ENCODE results near the gene FAM107B.
A peak's percentile ranks its signal among the peaks of the same experiment; 100 is the strongest.

The FAM107B gene

DNA sequence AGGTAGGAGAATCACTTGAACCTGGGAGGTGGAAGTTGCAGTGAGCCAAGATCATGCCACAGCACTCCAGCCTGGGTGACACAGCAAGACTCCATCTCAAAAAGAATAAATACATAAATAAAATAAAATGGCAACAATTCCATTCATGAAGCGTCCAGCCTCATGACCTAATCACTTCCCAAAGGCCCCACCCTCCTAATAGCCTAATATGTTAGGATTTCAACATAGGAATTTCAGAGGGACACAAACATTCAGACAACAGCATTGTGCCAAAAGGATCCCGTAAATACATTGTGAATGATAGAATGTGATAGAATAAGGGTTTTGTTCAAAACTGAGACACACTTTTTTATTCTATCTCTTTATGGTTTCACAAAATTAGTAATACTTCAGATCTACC, 90.3 kb downstream of the FAM107B start:
- in situ Hi-C loops (cut with HindIII; ENCODE audit: low sequenced_read_pairs): no loop called here
- H3K4me3 ChIP-seq (ENCODE audit: low read depth, low read length): no peak overlapping the region
- no peak for DNase-seq (ENCODE audit: low read depth, low spot score)
- TF ChIP-seq, protein P1, sequence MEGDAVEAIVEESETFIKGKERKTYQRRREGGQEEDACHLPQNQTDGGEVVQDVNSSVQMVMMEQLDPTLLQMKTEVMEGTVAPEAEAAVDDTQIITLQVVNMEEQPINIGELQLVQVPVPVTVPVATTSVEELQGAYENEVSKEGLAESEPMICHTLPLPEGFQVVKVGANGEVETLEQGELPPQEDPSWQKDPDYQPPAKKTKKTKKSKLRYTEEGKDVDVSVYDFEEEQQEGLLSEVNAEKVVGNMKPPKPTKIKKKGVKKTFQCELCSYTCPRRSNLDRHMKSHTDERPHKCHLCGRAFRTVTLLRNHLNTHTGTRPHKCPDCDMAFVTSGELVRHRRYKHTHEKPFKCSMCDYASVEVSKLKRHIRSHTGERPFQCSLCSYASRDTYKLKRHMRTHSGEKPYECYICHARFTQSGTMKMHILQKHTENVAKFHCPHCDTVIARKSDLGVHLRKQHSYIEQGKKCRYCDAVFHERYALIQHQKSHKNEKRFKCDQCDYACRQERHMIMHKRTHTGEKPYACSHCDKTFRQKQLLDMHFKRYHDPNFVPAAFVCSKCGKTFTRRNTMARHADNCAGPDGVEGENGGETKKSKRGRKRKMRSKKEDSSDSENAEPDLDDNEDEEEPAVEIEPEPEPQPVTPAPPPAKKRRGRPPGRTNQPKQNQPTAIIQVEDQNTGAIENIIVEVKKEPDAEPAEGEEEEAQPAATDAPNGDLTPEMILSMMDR (IDR thresholded peaks at IDR 0.05; ENCODE audit: low read depth, low read length): no peak

DNA sequence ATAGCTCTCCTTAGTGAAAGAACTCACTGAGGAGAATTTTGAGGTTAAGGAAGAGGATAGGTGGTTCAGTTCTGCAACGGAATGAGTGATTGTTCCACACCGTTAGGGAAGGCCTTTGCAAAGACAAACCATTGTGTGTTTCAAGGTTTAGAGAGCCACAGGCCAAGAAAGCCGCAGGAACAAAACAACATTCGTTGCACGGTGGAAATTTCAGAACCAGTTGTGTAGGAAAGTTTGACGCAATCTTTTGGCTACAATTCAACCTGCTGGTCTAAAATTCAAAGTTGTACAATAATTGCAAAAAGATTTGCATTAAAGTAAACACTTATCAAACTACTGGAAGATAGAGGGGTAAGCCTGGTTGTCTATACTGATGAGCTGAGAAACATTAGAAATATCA, 91.4 kb downstream of the FAM107B start:
- no peak overlapping the region for H3K4me3 ChIP-seq (ENCODE audit: low read depth, low read length)
- TF ChIP-seq, protein P1 (IDR thresholded peaks at IDR 0.05; ENCODE audit: low read depth, low read length): no peak
- DNase-seq (ENCODE audit: low read depth, low spot score): peak; percentile 11
- in situ Hi-C loops (cut with HindIII; ENCODE audit: low sequenced_read_pairs): no loop called here

- TF ChIP-seq, protein P1 (IDR thresholded peaks at IDR 0.05; ENCODE audit: low read depth, low read length): no peak
- no peak for DNase-seq (ENCODE audit: low read depth, low spot score)
- in situ Hi-C loops (cut with HindIII; ENCODE audit: low sequenced_read_pairs): no loop called here
- no peak overlapping the region for H3K4me3 ChIP-seq (ENCODE audit: low read depth, low read length)
These were observed 92.9 kb downstream of the FAM107B start for GRCh38 chr10:14681802-14682201.

GRCh38 chr10:14681305-14681704, 93.4 kb downstream of the FAM107B start:
- in situ Hi-C loops (cut with HindIII; ENCODE audit: low sequenced_read_pairs): no loop called here
- DNase-seq (ENCODE audit: low read depth, low spot score): no peak
- TF ChIP-seq, protein P1 (IDR thresholded peaks at IDR 0.05; ENCODE audit: low read depth, low read length): no peak
- no peak overlapping the region for H3K4me3 ChIP-seq (ENCODE audit: low read depth, low read length)

DNA sequence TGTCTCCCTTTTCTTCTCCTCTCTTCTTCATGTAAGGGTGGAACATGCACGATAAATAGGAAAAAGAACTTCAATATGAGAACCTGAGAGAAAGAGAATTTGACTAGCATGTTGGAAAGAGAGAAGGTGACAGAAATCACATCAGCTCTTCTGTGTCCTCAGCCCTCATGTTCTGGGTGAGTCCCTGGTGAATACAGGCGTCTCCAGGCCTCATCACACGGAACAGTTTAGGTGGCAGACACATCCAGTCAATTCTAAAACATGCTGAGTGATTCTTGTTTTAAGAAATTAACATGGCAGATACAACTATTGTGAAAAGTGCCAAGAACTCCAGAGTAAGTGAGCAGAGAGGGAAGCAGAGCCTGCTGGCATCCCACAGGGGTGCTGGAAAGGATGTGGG, 96.1 kb downstream of the FAM107B start:
- in situ Hi-C loops (cut with HindIII; ENCODE audit: low sequenced_read_pairs): no loop called here
- H3K4me3 ChIP-seq (ENCODE audit: low read depth, low read length): no peak overlapping the region
- TF ChIP-seq, protein P1 (IDR thresholded peaks at IDR 0.05; ENCODE audit: low read depth, low read length): no peak
- no peak for DNase-seq (ENCODE audit: low read depth, low spot score)

DNA sequence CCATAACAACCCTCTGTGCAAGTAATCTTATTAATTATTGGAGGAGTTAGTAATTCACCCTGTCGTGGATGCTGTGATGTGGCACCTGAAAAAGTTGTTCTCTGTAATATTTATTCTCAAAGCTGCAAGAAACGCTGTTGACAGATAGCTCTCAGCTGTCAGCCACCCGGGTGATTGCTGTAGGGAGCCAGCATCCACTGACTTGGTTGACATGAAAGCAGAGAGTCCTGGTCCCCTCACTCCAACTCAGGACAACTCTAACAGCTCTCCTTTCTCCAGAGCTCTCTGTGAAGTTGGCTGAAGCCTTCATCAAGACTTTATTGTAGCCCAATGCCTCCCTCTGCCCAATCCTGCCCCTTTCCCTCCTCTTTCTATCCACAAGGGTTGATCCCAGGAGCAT, 98.0 kb downstream of the FAM107B start:
- in situ Hi-C loops (cut with HindIII; ENCODE audit: low sequenced_read_pairs): no loop called here
- TF ChIP-seq, protein P1 (IDR thresholded peaks at IDR 0.05; ENCODE audit: low read depth, low read length): no peak
- no peak overlapping the region for H3K4me3 ChIP-seq (ENCODE audit: low read depth, low read length)
- DNase-seq (ENCODE audit: low read depth, low spot score): no peak
